Fibroblast of lung (primary cell): ENCODE data around the gene CYP2F1. TPM values are rescaled to one million over a fixed set of nuclear protein-coding genes. Genes with fewer than 3 reads are reported as not detected.

Experiments used
- DNase-seq, 2 donors: peaks; one replicate each; pipeline versions ENCODE4 v3.0.0 to v3.0.0-alpha.2; 2010; ENCODE audit warnings: low read depth in 2 of 2
- H2AFZ ChIP-seq: 2 replicates; pipeline ENCODE4 v1.5.1; 2012; ENCODE audit warnings: low read length, control low read depth, inconsistent platforms
- H3K27ac ChIP-seq: 2 replicates; pipeline ENCODE4 v1.5.1; 2011; ENCODE audit warnings: low read length, control low read depth; ENCODE audit not compliant: insufficient read depth
- H3K27me3 ChIP-seq: 2 replicates; pipeline ENCODE4 v1.5.1; 2011; ENCODE audit warnings: mild to moderate bottlenecking, low read length; ENCODE audit not compliant: control insufficient read depth, insufficient read depth
- H3K36me3 ChIP-seq: 2 replicates; pipeline ENCODE4 v1.5.1; 2011; ENCODE audit warnings: low read length; ENCODE audit not compliant: control insufficient read depth, insufficient read depth
- H3K4me1 ChIP-seq: 2 replicates; pipeline ENCODE4 v1.5.1; 2011; ENCODE audit warnings: low read length; ENCODE audit not compliant: control insufficient read depth, insufficient read depth; ENCODE audit errors: extremely low read depth
- H3K4me2 ChIP-seq: 2 replicates; pipeline ENCODE4 v1.5.1; 2011; ENCODE audit warnings: low read length, control low read depth; ENCODE audit not compliant: insufficient read depth; ENCODE audit errors: extremely low read depth
- H3K4me3 ChIP-seq, 4 experiments: fragments of 200-600 bp in 1 of 4; sonication (generic) in 1 of 4; replicated peaks in 1 of 4; 2 replicates each; pipeline ENCODE4 v1.5.1; 2011 to 2016; ENCODE audit warnings: low read length in 4 of 4, low read depth in 3 of 4, mild to moderate bottlenecking in 3 of 4, control low read depth in 2 of 4, inconsistent platforms in 1 of 4, mixed read lengths in 1 of 4; ENCODE audit not compliant: insufficient read depth in 1 of 4; ENCODE audit errors: control extremely low read depth in 1 of 4
- H3K79me2 ChIP-seq: 2 replicates; pipeline ENCODE4 v1.5.1; 2012; ENCODE audit warnings: mild to moderate bottlenecking, low read length, inconsistent platforms; ENCODE audit not compliant: control insufficient read depth, insufficient read depth
- H3K9ac ChIP-seq: 2 replicates; pipeline ENCODE4 v1.5.1; 2011; ENCODE audit warnings: mild to moderate bottlenecking, low read length, control low read depth; ENCODE audit not compliant: insufficient read depth
- H3K9me3 ChIP-seq: 2 replicates; pipeline ENCODE4 v1.5.1; 2012; ENCODE audit warnings: low read depth, low read length; ENCODE audit not compliant: control insufficient read depth, insufficient read depth
- H4K20me1 ChIP-seq: 2 replicates; pipeline ENCODE4 v1.5.1; 2011; ENCODE audit warnings: low read length; ENCODE audit not compliant: control insufficient read depth, insufficient read depth; ENCODE audit errors: extremely low read depth
- EZH2 ChIP-seq: IDR thresholded peaks from 2 replicates; pipeline ENCODE4 v1.5.1; 2012; ENCODE audit warnings: low read length, control low read depth, mild to moderate bottlenecking; ENCODE audit errors: missing control alignments
- polyA plus RNA-seq, 2 donors: library from polyadenylated mRNA; depleted of rRNA in 1 of 2; stranded (reverse) in 1 of 2; unstranded in 1 of 2; fragments of >200 nt; gene quantifications; 2 replicates each; pipeline ENCODE4 v1.2.1, GENCODE V29; 2011 to 2012; ENCODE audit warnings: missing spikeins in 1 of 2
- total RNA-seq: library from RNA; depleted of rRNA; stranded (reverse); fragments of >200 nt; gene quantifications from 2 replicates; pipeline ENCODE4 v1.2.1, GENCODE V29; 2014
- TF ChIP-seq, protein P1 (sequence below), 2 donors: IDR thresholded peaks in 1 of 2; conservative IDR thresholded peaks in 1 of 2; 1 replicate in 1 of 2; 2 replicates in 1 of 2; pipeline ENCODE4 v1.5.1; 2011 to 2012; ENCODE audit warnings: low read length in 2 of 2, control low read depth in 1 of 2, inconsistent platforms in 1 of 2, low read depth in 1 of 2, mild to moderate bottlenecking in 1 of 2

The CYP2F1 gene
- total and polyA plus RNA-seq, 2 donors (not counting 1 experiment from before 2014, with no cell fraction given) = not detected

DNA sequence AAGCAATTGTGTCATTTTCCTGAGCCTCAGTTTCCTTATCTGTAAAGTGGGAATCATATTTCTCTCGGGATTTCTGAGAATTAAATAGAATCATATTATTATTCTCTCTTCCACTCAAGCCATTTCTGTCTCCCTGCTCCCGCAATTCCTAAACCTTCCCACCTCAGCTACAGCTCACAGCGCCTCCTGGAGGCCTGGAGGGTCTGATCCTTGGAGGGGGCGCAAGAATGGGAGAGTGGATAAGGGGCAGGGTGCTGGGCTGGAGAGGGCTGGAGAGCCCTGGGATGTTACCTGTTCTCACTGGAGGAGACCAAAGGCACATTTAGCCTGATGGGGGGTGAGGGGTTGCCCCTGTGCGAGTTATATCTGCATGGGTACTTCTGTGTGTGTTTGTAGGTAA is 47.7 kb downstream of the CYP2F1 start:
- Histone ChIP-seq H3K79me2 (no peaks in the 10 kb centered on the region), H3K9ac (no peak overlapping the region), H3K4me3 (no peak overlapping the region), H2AFZ (no peak overlapping the region), H3K4me2 (no peak overlapping the region), H3K9me3 (no peaks in the 10 kb centered on the region), H3K27me3 (no peaks in the 10 kb centered on the region), H3K4me1 (no peaks in the 10 kb centered on the region), H4K20me1 (no peaks in the 10 kb centered on the region), H3K27ac (no peak overlapping the region), H3K36me3 (no peaks in the 10 kb centered on the region)
- DNase-seq = no peak
- TF ChIP-seq, protein P1, sequence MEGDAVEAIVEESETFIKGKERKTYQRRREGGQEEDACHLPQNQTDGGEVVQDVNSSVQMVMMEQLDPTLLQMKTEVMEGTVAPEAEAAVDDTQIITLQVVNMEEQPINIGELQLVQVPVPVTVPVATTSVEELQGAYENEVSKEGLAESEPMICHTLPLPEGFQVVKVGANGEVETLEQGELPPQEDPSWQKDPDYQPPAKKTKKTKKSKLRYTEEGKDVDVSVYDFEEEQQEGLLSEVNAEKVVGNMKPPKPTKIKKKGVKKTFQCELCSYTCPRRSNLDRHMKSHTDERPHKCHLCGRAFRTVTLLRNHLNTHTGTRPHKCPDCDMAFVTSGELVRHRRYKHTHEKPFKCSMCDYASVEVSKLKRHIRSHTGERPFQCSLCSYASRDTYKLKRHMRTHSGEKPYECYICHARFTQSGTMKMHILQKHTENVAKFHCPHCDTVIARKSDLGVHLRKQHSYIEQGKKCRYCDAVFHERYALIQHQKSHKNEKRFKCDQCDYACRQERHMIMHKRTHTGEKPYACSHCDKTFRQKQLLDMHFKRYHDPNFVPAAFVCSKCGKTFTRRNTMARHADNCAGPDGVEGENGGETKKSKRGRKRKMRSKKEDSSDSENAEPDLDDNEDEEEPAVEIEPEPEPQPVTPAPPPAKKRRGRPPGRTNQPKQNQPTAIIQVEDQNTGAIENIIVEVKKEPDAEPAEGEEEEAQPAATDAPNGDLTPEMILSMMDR (conservative IDR thresholded peaks at IDR 0.05 in 1 of 2, IDR thresholded peaks at IDR 0.05 in 1 of 2; ENCODE audit: low read depth in 1 of 2, low read length in 2 of 2) = no peak
- TF ChIP-seq EZH2 = no peak

DNA sequence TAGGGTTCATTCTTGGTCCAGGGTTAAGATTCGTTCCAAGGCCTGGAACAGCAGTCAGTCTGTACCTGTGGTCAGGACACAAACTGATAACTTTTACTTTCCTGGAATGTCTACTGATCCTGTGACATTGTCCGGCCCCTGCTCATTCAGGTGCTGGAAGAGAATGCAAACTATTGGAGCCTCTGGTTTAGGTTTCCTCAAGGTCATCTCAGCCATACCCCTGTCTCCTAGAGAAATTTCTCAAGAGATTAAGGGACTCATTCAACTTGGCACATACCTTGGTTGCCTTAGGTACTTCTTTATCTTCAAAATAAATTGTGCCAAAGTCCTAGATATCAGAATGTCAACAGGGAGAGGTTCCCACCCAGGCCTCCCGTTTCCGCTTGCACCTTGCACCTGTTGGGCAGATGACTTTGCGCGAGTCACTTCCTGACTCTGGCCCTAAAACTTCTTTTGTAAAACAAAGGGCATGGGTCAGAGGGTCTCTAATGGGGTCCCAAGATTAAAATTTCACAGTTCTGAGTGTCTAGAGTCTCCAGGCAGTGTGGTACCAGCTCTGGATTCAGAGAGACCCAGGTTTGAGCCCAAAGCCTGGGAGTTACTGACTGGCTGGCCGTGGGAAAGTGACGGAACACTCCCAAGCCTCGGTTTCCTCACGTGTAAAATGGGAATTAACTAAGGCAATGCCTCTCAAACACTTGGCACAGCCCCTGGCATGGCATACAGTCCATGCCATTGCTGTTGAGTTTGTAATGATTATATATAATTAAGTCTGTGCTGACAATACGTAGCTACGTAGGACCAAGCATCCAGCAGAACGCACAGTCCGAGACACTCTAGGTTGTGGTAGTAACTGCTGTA is 52.9 kb downstream of the CYP2F1 start:
- Histone ChIP-seq H3K4me1 (no peaks in the 10 kb centered on the region), H3K4me3 (no peak overlapping the region), H3K79me2 (no peaks in the 10 kb centered on the region), H2AFZ (no peak overlapping the region), H3K27ac (no peak overlapping the region), H3K36me3 (no peaks in the 10 kb centered on the region), H4K20me1 (no peaks in the 10 kb centered on the region), H3K9me3 (no peaks in the 10 kb centered on the region), H3K4me2 (no peak overlapping the region), H3K9ac (no peak overlapping the region), H3K27me3 (no peaks in the 10 kb centered on the region)
- TF ChIP-seq EZH2 = no peak
- TF ChIP-seq, protein P1 (conservative IDR thresholded peaks at IDR 0.05 in 1 of 2, IDR thresholded peaks at IDR 0.05 in 1 of 2; ENCODE audit: low read depth in 1 of 2, low read length in 2 of 2) = no peak
- no peak for DNase-seq

DNA sequence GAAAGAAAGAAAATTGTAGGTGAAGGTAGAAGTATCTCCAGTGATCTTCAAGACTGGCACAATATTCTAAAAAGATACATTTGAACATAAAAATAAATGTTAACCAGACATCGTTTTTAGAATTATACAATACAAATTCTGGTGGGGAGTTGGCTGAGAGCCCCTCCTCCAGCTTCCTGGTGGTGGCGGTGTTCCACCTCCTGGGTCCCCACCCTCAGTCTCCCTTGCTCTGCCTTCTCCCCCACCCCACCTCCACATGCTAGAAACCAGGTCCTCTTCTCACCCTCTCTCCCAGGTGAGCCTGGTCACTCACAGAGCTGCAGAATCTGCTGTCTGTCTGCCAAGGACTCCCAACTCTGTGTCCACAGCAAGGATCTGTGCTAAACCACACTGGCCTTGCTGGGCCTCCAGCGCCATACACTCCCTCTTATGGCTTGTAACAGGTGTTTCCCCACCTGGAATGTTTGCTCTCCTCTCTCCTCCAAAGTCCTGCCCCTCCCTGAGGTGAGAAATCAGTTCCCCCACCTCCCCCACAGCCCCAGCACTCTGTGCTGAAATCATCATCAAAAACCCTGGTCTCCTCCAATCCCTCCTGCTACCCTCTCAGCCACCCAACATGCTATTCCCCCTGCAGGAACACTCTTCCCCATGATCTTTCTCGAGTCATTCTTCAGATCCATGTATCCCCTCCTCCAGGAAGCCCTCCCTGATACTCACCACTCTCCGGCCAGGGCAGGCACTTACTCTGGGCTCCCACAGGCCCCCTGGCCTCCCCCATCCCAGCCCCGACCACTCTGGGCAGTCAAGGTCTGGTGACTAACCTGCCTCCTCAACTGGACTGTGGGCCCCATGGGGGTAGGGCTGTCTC is 58.3 kb downstream of the CYP2F1 start:
- Histone ChIP-seq H3K27ac (no peak overlapping the region), H3K9ac (no peak overlapping the region), H3K4me1 (peaks cover 4% of the 10 kb centered on the region), H4K20me1 (no peaks in the 10 kb centered on the region), H3K79me2 (no peaks in the 10 kb centered on the region), H3K36me3 (no peaks in the 10 kb centered on the region), H3K9me3 (no peaks in the 10 kb centered on the region), H2AFZ (no peak overlapping the region), H3K4me2 (no peak overlapping the region), H3K4me3 (no peak overlapping the region), H3K27me3 (no peaks in the 10 kb centered on the region)
- TF ChIP-seq, protein P1 (conservative IDR thresholded peaks at IDR 0.05 in 1 of 2, IDR thresholded peaks at IDR 0.05 in 1 of 2; ENCODE audit: low read depth in 1 of 2, low read length in 2 of 2) = no peak
- no peak for TF ChIP-seq EZH2
- DNase-seq = no peak
